Measurements from ENCODE around the gene GARIN5A.

Gene GARIN5A

DNA sequence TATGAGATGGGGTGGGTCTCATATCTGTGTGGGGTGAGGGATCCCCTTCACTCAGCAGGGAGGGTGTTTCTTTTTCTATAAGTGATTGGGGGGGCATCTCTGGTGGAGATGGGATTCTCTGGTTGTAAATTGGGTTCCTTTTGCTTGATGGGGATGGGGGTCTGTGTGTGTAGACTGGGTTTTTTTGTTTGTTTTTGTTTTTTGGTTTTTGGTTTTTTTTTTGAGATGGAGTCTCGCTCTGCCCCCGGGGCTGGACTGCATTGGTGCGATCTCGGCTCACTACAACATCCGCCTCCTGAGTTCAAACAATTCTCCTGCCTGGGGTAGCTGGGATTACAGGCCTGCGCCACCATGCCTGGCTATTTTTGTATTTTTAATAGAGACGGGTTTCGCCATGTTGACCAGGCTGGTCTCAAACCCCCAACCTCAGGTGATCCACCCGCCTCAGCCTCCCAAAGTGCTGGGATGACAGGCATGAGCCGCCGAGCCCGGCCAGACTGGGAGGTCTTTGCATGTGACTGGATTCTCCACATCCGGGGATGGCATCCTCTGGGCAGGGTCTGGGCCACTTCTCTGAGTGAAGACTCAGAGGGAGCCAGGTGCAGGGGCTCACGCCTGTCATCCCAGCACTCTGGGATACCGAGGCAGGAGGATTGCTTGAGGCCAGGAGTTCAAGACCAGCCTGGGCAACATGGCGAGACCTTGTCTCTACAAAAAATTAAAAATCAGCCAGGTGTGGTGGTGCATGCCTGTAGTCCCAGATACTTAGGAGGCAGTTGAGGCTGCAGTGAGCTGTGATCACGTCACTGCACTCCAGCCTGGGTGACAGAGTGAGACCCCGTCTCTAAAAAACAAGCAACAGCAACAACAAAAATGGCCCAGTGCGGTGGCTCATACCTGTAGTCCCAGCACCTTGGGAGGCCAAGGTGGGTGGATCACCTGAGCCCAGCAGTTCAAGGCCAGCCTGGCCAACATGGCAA is 43.2 kb downstream of the GARIN5A start:
- DNase-seq (ENCODE audit: low spot score): no peak

DNA sequence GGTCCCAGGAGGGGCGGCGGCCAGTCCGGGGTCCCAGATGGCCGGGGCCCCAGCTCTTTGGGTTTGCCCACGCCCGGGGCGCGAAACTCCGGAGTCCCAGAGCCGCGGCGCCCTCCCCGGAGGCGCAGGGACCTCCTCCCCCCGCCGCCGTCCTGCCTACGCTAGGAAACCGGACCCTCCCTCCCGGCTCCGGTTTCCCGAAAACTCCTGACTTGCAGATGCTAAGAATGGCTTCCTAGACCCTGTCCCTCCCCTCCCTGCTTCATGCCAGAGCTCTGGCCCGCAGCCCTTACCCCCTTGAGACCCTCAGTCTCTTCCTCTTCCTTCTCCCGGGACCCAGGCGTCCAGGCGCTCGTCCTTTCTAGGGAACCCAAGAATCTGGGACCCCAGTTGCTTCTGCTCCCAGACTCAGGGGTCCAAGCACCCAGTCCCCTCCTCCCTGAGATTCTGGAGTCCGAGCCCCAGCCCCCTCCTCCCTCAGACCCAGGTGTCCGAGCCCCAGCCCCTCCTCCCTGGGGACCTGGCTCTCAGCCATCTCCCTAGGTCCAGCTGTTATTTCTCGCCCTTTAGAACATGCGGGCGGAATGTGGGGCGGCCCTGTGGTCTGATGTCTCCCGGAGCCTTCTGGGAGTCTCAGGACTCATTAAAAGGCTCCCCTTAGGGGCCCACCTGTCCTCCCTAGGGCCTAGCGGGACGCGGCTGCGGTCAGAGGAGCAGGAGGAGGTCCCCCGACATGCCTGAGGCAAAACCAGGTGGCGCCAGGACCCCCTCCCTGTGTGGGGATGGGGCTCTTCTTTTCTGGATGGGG is 44.2 kb downstream of the GARIN5A start, which contains the start of gene MYBPC2:
Gene MYBPC2 (plus strand): TSS at position 672 of the 808 bp plus-strand sequence. CDS start 62 bp downstream, at position 734.
- peak; percentile 45 for DNase-seq (ENCODE audit: low spot score)

DNA sequence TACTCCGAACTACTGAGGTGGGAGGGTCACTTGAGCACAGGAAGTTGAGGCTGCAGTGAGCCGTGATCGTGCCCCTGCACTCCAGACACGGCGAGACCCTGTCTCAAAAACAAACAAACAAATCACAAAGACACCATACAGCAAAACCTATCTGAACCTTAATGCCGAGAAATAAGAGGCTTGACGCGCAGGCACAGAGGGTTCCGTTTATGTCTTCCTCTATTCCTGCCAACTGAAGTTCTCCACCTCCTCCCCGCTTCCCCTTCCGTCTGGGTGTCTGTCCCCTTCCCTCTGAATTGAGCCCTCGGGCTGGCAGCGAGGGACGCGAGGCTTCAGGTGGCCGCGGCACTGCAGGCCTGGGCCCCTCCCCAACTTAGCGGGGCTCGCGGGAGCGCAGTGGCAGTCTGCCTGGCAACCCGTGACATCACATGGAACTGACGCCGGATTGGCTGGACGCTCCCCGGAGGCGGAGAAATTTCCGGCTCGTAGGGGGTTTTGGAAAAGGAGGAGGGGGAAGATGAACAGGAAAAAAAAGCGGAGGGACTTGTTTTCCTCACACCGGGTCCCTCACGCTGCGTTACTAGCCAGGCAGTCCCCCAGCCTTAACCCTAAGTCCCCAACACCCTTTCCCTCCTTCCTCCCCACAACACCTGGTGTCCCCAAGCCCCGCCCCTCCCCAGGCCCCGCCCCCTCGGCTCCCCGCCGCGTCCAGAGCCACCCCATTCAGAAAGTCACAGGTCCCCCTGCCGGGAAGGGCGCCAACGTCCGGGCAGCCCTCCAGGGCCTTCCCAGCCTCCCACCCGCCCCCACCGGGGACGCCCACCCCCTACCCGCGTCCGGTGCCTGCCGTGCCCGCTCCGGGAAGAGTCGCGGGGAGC is 45.1 kb downstream of the GARIN5A start:
- peak; percentile 69 for DNase-seq (ENCODE audit: low spot score)

DNA sequence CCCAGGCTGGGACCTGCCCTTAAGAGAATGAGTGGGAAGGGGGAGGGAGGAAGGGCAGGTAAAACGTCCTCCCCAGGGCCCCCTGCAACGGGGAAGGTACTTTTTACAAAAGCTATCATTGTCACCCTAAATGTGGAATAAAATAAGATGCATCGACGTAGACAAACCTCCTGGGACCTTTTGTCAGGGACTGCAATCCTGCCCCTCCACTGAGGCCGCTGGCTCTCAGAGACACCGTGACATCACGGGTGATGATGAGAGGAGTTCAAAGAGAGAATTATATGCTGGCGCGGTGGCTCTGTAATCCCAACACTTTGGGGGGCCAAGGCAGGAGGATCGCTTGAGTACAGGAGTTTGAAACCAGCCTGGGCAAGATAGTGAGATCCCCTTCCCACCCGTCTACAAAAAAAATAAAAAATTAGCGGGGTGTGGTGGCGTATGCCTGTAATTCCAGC is 45.7 kb downstream of the GARIN5A start:
- DNase-seq (ENCODE audit: low spot score): no peak

DNA sequence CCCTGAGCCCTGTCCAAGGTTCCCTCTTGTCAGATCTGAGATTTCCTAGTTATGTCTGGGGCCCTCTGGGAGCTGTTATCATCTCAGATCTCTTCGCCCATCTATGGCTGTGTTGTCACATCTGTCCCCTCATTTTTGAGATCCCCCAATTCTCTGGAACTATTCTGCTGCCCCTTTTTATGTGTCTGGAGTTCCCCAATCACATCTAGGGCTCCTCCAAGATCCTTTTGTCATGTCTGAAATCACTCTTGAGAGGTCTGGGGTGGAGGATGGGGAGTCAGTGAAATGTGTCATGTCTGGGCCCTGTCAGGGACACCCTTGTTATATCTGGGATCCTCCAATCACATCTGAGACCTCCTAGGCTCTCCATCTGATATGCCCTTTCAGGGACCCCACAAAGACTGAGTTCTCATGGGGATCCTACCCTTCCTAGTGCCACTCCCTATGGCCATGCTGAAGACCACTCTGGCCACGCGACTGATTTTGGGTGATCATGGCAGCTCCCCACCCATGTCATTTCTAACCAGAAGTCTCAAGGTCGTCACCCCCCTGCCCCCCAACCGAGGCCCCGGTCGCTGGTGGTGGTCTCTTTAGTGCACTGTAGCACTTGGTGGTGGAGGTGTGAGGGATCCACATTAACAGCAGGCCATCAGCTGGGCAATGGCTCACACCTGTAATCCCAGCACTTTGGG is 47.7 kb downstream of the GARIN5A start:
- no peak for DNase-seq (ENCODE audit: low spot score)

DNA sequence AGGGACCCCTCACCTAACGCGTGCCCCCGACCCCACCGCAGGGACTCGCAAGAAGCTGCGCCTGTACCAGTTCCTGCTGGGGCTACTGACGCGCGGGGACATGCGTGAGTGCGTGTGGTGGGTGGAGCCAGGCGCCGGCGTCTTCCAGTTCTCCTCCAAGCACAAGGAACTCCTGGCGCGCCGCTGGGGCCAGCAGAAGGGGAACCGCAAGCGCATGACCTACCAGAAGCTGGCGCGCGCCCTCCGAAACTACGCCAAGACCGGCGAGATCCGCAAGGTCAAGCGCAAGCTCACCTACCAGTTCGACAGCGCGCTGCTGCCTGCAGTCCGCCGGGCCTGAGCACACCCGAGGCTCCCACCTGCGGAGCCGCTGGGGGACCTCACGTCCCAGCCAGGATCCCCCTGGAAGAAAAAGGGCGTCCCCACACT is 48.6 kb downstream of the GARIN5A start:
- DNase-seq (ENCODE audit: low spot score): no peak

DNA sequence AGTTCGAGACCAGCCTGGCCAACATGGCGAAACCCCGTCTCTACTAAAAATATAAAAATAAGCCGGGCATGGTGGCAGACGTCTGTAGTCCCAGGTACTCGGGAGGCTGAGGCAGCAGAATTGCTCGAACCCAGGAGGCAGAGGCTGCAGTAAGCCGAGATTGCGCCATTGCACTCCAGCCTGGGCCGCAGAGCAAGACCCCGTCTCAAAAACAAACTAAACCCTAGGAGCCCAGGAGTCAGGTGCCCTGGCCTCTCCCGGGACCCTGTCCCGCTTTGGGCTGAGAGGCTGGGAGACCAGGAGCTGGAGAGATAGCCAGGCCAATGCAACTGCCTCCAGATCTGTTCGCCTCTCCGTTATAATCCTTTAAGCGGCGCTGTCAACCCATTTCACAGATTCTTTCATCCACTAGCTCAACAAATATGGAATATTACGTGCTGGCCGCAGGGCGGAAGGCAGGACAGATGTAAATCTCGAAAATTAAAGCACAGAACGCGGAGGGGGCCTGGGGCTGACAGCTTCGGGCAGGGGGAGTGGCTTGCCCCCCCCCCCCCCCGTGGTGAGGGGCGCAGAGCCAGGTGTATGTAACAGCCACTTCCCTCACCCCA is 49.2 kb downstream of the GARIN5A start:
- no peak for DNase-seq (ENCODE audit: low spot score)

DNA sequence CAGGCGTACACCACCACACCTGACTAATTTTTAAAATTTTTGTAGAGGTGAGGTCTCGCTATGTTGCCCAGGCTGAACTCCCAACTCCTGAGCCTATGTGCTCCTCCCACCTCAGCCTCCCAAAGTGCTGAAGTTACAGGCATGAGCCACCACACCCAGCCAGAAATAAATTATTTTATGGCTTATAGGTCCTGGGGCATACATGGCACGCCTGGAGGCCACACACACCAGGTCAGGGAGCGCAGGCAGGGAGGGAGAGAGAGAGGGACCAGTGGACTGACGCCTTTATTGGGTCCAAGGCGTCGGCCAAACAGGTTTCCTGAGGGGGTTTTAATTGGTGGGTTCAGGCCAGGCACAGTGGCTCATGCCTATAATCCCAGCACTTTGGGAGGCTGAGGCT is 51.1 kb downstream of the GARIN5A start:
- DNase-seq (ENCODE audit: low spot score): no peak

DNA sequence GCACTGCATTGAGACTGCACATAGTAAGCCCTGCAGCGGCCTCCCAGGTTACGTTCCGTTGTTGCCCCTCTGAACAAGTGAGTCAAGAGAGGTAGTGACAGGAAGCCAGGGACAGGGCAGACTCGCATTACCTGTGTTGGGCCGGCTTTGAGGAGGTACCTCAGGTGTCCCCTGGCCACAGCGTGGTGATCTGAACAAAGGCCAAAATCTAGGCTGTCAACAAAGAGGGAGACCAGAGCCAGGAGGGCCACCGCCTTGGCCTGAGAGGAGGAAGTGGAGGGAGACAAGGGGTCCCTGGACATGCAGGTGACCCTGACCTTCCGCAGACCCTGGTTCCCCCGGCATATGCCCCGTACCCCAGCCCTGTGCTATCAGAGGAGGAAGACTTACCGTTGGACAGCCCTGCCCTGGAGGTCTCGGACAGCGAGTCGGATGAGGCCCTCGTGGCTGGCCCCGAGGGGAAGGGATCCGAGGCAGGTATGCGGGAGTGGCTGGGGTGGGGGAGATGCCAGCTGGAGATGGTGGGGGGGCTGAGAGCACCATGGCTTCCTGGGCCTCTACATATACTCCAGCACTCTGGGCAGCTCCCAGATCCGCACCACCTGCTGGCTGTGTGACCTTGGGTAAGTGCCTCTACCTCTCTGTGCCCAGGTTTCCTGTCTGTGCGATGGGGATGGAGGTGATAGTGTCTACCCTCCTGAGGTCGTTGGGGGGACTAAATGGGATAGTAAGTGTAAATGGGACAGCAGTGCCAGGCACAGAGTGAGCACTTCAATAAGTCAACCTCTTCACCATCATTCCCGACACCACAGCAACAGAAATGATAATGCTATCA is 53.2 kb downstream of the GARIN5A start:
- DNase-seq (ENCODE audit: low spot score): no peak

DNA sequence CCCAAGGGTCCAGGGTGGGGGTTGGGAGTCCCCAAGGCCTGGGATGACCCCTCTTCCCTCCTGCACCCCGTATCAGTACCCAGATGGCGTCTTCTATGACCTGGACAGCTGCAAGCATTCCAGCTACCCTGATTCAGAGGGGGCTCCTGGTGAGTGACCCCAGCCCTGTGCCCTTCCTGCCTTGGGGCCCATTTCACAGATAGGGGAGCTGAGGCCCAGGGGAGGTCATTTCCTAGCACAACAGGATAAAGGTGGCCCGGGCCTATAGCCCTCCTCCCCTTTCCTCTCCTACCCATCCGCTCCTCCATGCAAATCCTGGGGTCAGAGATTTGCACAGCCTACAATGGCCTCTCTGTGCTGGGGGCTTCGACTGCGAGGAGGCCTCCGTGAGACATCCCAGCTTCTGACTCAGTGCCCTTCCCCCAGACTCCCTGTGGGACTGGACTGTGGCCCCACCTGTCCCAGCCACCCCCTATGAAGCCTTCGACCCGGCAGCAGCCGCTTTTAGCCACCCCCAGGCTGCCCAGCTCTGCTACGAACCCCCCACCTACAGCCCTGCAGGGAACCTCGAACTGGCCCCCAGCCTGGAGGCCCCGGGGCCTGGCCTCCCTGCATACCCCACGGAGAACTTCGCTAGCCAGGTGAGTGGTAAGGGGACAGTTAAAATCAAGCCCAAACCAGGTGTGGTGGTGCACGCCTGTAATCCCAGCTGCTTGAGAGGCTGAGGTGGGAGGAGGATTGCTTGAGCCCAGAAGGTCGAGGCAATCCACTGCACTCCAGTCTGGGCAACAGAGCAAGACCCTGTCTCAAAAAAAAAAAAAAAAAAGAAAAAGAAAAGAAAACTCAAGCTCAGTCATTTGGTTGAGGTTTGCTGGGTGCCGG is 54.0 kb downstream of the GARIN5A start:
- DNase-seq (ENCODE audit: low spot score): no peak

DNA sequence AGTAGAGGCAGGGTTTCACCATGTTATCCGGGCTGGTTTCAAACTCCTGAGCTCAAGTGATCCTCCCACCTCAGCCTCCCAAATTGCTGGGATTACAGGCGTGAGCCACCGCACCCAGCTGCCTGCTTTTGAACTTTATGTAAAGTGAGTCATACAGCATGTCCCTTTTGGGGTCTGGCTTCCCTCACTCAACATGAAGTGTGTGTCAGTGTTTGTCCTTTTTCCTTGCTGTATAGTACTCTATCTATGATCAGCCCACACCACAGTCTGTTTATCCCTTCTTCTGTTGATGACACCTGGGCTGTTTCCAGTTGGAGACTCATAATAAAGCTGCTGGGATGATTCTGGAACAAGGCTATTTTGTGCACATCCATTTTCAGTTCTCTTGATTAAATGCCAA is 55.8 kb downstream of the GARIN5A start:
- no peak for DNase-seq (ENCODE audit: low spot score)

DNA sequence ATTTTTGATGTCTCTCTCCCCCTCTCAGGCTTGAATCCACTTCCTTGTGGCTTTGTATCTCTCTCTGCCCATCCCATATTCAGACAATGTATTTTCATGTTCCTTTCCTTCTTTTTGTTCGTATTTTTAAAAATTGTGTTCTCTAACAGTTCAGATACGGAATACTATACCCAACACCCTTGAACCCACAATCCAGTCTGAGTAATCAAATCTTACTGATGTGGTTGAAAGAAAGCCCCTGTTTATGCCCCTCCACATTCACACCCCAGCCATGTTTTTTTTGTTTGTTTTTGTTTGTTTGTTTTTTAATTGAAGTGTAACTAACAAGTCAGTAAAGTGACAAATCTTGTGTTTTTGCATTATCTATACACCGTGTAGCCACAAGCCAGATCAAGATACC is 56.5 kb downstream of the GARIN5A start:
- DNase-seq (ENCODE audit: low spot score): no peak

DNA sequence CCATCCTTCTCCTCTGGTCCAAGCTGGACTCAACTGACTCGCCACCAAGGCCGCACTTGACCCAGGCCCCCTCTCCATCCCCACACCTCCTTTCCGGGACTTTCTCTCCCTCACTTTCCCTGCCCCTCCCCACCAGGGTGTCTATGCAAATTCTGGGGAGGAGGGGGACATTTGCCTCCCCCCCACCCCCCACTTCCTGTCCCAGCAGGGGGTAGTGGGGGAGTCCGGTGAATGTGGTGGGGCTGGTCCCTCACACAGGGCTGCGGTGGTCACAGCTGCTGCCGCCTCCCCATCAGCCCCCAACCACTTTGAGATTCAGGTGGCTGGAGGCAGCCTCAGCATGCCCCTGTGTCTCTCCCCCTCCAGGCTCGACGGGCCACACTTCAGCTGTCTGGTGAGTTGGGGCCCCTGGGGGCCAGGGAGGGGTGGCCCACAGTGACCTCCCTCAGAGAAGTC is 57.0 kb downstream of the GARIN5A start:
- no peak for DNase-seq (ENCODE audit: low spot score)

DNA sequence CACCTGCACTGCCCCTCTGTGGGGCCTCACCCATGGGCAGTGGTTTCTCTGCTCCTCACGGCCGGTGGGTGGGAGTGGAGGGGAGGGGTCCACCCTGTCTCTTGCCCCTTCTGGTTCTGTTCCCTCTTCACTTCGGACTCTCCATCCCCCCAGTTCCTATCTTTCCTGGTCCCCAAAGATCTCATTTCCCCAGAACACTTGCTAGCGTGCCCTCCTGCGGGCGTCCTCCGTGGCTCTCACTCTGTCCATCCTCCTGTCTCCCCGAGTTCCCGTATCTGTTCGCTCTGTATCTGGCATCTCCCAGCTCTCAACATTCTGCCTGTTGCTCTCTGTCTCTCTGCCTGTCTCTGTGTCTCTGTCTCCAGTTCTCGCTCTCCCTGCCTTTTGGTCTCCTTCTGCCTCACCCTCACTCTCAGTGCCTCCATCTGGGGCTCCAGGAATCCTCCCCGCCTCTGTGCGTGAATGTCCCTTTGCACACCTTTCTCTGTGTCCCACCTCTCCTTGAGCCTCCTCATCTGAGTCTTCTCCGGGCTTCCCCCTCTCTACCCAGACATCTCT is 57.5 kb downstream of the GARIN5A start:
- no peak for DNase-seq (ENCODE audit: low spot score)

DNA sequence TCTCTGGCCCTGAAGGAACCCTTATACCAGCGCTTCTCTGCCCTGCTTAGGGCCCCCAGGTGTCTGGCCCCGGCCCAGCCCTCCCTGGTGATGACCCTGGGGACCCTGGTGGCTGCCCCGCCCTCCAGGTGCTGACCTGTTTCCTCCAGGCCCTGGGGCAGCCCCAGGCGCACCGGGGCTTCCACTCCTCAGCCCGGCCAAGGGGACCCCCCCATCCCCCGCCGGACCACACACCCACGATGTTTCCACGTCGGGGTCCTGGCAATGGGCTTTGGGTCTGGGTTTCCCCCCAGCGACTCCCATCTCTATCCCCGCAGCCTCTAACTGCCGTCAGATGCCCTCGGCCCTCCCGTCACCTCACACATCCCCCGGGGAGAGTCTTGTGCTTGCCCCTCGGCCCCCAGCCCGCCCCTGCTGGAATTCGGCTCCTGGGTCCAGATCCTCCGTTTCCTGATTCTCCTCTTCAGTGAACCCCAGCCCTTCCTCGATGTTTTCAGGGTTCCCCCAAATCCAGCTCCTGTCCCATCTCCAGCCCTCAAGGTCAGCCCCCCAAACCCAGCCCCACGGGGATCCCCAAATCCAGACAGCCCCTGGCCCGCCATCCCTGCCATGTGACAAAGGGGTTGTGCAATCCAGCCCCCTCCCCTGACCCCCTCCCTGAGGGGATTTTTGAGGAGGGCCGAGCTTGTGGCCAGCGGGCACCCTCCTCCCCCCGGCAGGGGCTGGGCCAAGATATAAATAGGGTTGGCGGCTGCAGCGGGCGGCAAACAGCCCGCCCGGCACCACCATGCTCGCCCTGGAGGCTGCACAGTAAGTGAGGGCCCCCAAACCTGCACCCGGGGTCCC is 58.2 kb downstream of the GARIN5A start, which contains the start of gene SPIB:
Gene SPIB (plus strand): TSS at position 763 of the 846 bp plus-strand sequence. CDS start 25 bp downstream, at position 788.
- DNase-seq (ENCODE audit: low spot score): no peak

DNA sequence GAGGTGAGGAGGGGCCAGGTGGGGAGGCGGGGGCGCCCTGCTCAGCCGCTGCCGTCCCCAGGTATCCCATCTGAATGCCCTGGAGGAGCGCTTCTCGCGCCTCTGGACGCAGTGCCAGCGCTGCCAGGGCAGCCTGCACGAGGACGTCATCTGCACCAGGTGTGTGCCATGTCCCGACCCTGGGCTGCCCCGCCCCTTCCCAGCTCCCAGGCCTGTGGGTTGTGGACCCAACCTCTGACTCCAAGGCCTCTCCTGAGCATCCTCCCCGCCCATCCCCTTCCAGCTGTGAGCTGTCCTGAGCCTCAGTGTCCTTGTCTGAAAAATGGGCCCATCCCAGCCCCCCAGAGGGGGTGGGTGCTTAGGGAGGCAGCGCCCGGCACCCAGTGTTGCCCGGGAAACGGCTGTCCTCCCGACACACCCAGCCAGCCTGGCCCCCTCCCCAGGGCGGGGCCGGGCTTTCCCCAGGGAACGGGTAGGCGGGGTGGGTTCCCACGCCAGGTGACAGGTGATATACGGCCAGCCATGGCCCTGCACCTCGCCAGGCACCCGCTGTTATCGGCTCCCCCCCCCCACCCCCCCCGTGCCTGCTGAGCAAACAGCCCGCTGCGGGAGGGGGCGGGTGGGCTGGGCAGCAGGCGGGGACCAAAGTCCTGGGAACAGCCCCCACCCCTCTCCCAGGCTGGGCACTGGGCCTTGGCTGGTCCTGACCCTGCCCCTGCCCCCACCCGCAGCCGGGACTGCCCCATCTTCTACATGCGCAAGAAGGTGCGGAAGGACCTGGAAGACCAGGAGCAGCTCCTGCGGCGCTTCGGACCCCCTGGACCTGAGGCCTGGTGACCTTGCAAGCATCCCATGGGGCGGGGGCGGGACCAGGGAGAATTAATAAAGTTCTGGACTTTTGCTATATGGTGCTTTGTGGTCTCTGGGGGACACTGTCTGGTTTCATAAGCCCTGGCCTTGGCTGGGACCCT is 59.3 kb downstream of the GARIN5A start:
- DNase-seq (ENCODE audit: low spot score): peak; percentile 58
